HEK293T (cell line): ENCODE measurements around the gene AP1M2.

Source experiments
- ARNT ChIP-seq: fragments of 450-650 bp; IDR thresholded peaks from 2 replicates; pipeline ENCODE4 v1.6.1; 2017; ENCODE audit warnings: mild to moderate bottlenecking
- BHLHE40 ChIP-seq: fragments of 450-650 bp; IDR thresholded peaks from 2 replicates; pipeline ENCODE4 v1.6.1; 2016; ENCODE audit warnings: mild to moderate bottlenecking, moderate library complexity, borderline replicate concordance
- HDGF ChIP-seq: fragments of 450-650 bp; IDR thresholded peaks from 2 replicates; pipeline ENCODE4 v1.6.1; 2017; ENCODE audit warnings: antibody characterized with exemption, borderline replicate concordance

- no peak for TF ChIP-seq BHLHE40
- no peak for TF ChIP-seq ARNT
- no peak for TF ChIP-seq HDGF
Observed at GRCh38 chr19:10601999-10602329, 14.9 kb upstream of the AP1M2 start.
